HuH-7 (cell line): ENCODE measurements around the gene INSL4.
A peak's percentile ranks its signal among the peaks of the same experiment; 100 is the strongest.

ENCODE experiments used
- DNase-seq: peaks from one replicate; pipeline ENCODE4 v3.0.0; 2011; ENCODE audit warnings: low spot score

The INSL4 gene

DNA sequence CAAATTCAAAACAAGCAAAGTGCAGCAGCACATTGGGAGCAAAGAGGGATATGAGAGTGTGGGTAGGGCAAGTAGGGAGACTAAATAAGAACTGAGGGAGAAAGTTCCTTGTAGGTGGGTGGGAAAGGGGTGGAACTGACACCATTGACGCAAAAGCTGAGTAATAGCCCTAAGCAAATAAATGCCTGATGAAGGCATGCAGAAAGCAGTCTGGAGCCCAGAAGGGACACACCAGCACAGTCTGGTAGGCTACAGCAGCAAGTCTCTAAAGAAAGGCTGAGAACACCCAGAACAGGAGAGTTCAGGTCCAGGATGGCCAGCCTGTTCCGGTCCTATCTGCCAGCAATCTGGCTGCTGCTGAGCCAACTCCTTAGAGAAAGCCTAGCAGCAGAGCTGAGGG lies at the start of gene INSL4:
INSL4 (plus strand) TSS at position 208 of the 400 bp plus-strand sequence; CDS start at position 313, 105 bp downstream.
- DNase-seq: no peak

DNA sequence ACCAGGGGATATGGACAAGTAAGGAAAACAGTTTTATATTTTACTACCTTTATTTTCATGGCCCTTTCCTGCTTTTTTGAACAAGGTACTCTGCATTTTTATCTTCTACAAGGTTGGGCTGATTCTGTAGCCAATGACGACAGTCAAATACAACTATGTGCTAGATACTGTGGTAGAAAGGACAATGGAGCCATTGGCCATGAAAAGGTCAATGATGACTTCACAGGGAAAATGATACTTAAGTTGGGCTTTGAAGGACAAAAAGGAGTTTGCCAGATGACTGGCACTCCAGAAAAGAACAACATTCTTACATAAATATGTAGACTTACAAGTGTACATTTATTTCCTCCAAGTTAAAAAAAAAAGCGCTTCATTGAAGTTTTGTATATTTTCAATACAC lies 46.4 kb upstream of the INSL4 start:
- DNase-seq: no peak

DNA sequence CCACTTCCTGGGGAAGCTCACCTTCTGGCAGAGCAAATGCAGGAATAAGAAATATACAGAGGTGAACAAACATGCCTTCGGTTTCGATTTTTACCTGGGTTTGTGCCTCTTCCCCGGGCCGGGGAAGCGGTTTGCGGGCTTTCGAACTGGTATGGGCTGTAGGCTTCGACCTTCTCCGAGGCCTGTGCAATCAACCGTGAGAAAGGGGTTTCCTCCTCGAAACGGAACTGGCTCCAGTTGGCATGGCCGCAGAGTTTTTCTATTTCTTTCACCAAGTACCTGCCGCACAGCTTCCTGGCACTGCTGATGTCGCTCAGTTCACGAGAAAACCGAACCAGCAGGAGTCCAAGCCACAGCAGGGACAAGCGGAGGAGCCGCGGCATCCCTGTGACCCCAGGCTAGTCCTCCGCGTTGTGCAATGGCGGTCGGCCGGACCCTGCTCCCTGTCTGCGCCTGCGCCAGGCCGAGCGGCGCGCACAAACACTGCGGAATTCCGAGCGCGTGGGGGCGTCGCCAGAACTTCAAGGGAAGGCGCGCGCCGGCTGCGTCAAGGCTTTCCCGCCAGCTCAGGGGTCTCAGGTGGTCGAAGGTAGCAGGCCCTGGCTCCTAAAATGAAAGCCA lies 45.9 kb upstream of the INSL4 start, which contains the start of gene INSL6:
INSL6 (minus strand) TSS at position 420 of the 621 bp plus-strand sequence; CDS start at position 383, 37 bp downstream.
- DNase-seq: no peak

DNA sequence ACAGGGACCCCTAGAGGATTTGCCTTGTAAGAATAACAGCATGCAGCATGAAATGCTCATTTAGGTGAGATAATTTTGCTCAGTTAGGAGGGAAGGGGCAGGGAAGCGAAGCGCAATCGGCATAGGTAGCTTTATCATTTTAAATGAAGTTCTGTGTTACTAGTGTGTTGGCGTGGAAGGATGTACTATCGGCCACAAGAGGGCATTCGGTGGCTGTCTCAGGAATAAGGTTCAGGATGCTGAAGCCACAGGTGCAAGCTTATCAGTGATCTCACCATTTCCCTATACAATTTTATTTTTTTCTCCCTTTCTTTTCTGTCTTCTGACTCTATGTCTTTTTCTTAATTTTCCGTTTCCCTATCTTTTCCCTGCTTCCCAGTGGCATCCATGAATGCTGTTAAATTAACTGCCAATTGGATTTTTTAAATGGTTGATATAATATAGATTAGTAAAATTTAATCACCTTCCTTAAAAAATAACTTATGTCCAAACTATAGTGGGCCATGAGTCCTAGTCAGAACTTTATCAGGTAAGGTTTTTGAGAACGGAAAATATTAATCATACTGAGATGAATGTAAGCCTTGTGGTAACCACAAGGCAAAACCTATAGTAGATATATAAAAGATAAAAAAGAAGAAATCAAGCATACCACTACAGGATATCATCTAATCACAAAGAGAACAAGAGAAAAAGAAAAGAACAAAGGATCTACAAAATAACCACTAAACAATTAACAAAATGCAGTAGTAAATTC lies 44.6 kb upstream of the INSL4 start:
- peak; percentile 34 for DNase-seq

DNA sequence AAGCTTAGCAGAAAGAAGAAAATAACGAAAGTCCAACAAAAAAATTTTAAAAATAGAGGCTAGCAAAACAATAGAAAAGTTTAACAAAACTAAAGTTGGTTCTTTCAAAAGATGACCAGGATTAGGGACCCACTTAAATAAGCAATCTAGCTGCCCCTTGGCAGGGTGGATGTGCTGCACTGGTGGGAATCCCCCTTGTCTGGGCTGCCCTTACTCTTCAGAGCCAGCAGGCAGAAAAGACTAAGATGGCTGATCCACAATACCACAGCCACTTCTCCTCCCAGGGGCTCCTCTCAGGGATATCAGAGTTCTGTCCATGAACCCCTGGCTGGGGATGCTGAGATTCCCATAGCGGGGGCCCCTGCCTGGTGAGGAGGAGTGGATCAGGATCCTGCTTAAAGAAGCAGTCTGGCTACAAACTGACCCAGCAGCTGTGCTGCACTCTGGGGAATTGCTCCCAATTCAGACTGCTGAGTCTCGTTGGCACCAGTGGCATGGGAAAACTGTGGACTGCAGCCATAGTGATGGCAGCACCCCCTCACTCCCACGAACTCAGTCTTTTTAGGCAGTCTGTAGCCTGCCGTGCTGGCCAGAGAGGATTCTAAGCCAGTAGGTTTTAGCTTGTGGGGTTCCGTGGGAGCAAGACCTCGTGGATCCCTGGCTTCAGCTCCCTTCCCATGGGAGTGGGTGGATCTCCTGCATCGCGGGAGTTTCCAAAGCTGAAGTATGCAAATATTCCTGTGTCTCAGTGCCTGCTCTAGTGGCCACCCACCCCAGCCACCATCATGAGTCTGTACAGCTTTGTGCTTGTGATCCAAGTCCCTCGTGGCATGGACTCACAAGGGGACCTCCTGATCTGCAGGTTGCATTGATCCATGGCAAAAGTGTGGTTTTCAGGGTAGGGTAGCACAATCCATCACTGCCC lies 42.9 kb upstream of the INSL4 start:
- DNase-seq: no peak

DNA sequence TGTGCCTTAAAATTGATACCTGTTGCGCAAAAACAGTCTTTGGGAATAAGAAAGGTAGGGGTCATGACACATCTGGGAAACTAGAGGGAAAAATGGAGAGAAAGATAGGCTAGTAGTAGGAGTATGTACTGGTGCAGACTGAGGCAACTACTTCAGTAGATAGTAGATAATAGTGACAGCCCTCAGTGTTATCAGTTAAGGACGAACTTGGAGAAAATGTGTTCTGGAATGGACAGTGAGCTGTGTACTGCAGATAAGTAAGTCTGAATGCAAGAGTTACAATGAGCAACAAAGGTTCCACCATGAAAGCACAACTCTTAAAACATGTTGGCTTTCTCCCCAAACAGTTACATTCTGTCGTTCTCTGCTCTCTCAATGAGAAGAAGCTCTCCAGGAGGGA lies 39.2 kb upstream of the INSL4 start:
- no peak for DNase-seq

DNA sequence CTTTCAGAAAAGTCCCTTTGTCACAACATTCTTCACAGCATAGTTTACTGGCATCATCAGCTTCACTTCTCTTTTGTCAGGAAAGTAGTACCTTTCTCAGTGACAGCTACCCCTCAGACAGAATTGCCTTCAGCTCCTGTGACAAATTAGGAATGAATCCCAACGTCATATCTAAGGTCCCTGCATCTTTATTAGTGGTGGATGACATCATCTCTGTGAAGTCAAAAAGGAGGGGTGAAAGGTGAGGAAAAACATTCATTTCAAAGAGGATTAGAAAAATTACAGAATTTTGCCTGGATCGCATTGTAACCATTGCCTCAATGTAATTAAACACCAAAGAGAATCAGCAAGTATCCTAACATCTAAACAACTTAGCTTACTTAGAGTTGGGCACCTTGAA lies 37.9 kb upstream of the INSL4 start:
- DNase-seq: no peak

DNA sequence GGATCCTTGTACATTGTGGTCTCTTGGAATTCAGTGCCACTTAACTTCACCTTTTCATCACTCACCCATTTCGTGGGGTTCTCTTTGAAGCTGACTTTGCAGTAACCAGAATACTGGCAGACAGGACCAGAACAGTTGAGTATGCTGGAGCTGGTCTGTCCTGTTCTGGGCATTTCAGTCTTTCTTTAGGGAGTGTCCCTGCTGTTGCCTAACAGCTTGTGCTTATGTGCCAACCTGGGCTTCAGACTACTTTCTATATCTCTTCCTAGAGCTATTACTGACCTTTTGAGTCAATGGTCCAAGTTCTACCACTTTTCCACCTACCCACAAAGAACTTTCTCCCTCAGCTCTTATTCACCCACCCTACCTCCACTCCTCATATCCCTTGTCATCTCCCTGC lies 35.8 kb upstream of the INSL4 start:
- DNase-seq: no peak

DNA sequence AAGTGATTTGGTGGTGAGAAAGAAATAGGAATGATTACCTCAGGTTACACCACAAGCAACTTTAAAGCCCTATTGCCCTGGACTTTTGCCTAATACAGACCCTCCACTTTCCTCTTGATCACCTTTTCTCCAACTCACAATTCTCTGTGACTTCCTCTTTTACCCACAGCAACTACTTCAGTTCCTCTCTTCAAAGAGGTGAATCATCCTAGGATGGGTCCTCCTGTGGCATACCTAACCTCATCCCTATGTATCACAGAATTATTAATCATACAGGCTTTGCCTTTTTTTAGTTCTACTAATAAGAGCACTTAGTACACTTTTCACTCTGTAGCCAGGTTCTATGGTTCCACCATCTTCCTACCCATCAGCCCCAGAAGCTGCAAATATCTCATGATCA lies 26.1 kb upstream of the INSL4 start:
- no peak for DNase-seq

DNA sequence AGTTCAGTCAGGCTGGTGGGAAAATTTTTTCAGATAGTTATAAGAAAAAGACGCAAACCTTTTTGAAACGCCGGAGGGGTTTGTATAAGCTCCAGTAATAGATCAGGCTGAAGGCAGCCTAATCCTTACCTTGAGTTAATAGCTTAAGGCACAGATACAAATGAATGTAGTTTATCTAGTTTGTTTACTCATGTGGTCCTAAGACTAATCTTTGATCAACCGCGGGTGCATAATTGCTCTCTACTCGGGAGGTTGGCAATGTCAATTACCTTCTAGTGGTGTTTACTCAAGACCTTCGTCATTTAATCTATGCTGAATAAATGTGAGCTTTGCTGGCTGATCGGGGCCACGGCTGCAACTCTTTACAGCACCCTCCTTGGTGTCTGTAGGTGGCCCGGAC lies 665 bp upstream of the INSL4 start:
- DNase-seq: no peak

DNA sequence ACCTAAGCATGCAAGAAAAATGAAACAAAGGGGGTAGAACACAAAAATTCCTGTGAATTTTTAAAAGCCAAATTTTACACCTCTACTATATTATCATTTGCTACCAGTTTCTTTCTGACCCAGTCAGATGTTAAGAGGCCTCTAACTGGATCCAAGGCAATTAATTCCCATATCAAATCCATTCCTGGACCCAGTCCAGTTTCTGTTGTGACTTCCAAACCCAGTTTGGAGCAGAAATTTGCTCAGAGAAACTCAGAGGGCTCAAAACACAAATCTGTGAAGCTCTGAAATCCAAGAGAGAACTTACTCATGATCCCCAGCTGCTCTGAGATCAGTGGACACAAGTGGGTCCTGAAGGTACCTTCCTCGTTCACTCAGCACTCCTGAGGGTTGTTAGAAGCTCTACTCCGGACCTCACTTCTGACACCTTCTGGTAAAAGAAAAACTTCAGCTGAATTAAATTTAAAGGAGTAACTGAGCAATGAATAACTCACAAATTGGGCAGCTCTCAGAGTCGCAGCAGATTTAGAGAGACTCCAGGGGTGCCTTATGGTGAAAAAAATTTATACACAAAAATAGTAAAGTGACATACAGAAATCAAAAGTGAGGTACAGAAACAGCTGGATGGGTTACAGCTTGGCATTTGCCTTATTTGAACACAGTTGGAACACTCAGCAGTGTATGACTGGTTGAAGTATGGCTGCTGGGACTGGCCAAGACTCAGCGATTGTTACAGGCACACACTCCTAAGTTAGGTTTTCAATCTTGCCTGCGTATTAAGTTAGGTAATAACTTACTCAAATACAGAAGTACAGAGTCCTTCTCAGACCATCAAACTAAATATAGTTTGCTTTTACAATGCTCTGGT lies 32.4 kb downstream of the INSL4 start:
- no peak for DNase-seq

DNA sequence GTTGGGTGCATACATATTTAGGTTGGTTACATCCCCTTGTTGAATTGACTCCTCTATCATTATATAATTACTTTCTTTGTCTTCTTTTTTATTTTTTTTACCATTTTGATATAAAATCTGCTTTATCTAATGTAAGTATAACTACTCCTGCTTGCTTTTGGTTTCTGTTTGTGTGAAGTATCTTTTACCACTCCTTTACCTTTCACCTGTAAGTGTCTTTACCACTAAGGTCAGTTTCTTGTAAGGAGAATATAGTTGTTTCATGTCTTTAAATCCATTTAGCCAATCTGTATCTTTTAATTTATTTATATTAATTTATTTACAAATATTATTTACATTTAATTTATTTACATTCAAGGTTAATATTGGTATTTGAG lies 33.0 kb downstream of the INSL4 start:
- DNase-seq: no peak

DNA sequence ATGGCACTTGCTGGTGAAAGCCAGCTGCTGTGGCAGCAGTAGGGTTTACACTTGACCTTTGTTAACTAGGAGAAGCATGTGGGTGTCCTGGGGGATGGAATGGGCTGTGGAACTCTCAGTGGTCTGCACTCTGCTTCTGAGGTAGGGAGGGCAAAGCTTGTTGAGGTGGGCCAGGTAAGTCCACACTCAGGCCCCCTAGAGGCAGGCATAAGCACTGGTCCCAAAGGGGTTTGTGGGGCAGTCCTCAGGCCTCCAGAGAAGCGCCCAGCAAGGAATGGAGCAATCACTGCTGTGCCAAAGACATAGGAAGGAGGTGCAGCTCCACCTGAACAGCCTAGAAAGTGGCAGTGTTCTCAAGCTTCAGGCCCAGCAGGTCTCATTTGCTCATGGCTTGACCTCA lies 34.7 kb downstream of the INSL4 start:
- peak; percentile 1 for DNase-seq

DNA sequence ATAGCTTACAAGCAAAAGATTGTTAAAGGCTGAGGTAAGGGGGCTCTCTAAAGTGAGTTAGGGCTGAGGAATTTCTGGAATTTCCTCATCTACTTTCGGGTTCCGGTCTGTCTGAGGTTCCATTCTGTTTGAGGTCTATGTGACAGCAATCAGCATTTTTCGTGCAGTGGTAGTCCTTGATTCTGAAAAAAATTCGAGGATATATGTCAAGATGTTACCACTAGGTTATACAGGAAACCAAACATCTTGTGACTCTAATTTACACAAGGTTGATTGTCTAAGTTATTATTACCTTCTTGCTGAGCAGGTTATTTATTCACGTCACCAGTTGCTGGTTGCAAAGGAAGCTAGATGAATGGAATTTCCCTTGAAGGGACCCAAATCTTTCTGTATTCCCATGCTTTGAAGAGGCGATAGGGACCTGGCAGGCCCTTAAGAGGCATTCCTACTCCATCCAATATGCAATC lies 38.1 kb downstream of the INSL4 start:
- DNase-seq: no peak

DNA sequence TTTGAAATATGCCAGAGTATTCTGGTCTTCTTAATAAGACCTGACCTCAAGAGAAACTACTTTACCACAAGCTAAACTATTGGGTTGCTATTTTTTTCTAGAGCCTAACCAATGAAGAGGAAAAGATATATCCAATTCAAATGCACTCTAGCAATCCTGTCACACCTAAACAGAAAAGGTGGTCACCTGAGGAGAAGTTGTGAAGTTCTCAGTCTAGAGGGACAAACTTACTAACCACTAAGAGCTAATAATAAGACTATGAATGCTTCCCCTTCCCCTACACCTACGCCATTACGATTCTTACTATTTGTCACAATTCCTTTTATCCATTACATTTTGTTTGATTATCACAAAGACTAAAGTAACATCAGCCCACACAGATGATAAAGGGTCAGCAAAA lies 43.6 kb downstream of the INSL4 start:
- no peak for DNase-seq

DNA sequence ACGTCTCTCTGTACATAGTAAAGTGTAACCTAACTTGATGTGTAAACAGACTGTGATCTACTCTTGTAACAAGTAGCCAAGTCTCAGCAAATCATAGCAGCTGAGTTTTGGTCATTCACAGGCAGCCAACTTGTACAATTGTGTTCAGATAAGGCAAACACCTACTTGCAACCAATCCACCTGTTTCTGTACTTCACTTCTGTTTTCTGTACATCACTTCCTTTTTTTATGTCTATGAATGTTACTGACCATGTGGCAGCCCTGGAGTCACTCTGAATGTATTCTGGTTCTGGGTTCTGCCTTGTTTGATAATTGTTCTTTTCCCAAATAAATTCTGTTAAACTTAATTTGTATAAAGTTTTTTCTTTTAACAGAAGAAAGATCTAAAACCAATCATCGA lies 47.3 kb downstream of the INSL4 start:
- DNase-seq: no peak
